IPS-NIHi7 (cell line): ENCODE data around the gene CD300LD.

Source experiments
- DNase-seq: peaks from one replicate; pipeline ENCODE4 v3.0.0; 2012; ENCODE audit warnings: mixed read lengths; ENCODE audit errors: extremely low spot score

The CD300LD gene

GRCh38 chr17:74543891-74544760 is 48.0 kb downstream of the CD300LD start:
- no peak for DNase-seq

DNA sequence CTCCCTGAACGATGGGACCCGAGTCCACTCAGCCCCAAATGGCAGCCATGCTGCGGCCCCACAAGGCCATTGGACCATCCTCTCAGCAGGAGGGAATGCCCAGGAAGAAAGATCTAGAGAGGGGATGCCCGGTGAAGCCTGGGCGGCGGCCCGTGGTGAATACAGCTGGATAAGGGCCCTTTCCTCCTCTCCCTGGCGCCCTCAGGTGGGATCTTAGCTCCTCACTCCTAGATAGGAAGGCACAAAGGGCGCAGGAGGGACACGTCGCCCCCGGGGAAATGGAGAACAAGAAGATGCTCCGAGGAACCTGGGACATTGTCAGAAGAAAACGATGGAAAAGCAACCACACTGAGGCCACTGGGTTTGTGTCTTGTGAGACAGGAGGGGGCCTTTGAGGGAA is 48.7 kb downstream of the CD300LD start:
- DNase-seq, result peak; percentile 50

- no peak for DNase-seq
Measured at GRCh38 chr17:74542727-74543383, 49.2 kb downstream of the CD300LD start.

- DNase-seq, result no peak
Measured at GRCh38 chr17:74542166-74542565, 49.9 kb downstream of the CD300LD start.

- DNase-seq, result no peak
Measured at GRCh38 chr17:74541176-74542111, 50.6 kb downstream of the CD300LD start.

DNA sequence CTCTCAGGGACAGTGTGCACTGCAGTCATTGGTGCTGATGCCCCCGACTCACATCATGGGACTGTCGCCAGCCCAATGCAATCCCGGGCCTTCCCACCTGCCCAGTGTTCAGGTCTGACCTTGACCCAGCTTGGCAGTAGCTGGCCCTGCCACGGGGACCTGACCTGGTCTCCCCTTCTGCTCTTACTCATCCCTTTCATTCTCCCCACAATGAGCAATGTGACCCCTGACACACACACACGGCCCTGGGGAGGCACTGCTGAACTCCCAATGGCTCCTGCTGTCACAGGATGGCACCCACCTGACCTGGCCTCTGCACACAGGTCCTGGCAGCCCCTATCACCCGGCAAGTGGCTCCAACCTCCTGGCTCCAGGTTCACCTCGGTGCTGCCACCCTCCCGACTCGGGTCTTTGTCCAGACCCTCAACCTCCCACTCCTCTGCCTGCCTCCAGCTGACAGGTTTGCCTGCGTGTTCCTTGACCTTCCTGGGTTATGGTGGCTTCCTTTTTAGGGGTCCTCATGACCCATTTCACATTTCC is 52.7 kb downstream of the CD300LD start:
- no peak for DNase-seq

DNA sequence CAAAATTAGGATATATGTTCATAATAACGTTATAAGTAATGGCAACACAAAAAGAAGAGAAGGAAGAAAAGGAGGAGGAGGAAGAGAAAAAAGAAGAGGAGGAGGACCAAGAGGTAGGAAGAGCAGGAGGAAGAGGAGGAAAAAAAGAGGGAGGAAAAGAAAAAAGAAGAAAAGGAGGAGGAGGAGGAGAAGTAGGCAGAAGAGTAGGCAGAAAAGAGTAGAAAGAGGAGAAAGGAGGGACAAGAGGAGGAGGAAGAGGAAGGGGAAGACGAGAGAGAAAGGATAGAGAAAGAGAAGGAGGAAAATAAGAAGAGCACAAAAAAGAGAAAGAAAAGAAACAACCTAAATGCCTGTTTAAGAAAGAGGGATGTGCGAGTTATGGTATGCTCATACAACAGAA is 55.2 kb downstream of the CD300LD start:
- DNase-seq, result no peak

DNA sequence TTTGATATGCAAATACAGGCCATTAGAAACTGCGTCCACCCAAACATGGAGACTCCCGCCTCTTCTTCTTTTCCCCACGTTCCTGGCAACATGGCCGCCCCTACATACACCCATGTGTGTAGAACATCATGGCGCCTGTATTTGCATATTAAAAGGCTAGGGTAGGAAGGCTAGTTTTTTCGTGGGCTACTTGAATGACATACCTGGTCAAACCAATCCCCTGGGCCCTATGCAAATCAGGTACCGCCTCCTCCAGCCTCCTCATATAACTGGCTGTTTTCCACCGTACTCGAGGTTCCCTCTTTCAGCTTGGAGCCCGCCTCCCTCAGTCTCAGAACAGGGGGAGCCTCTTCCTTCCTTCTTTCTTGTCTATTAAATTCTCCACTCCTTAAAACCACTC is 60.0 kb downstream of the CD300LD start:
- no peak for DNase-seq

DNA sequence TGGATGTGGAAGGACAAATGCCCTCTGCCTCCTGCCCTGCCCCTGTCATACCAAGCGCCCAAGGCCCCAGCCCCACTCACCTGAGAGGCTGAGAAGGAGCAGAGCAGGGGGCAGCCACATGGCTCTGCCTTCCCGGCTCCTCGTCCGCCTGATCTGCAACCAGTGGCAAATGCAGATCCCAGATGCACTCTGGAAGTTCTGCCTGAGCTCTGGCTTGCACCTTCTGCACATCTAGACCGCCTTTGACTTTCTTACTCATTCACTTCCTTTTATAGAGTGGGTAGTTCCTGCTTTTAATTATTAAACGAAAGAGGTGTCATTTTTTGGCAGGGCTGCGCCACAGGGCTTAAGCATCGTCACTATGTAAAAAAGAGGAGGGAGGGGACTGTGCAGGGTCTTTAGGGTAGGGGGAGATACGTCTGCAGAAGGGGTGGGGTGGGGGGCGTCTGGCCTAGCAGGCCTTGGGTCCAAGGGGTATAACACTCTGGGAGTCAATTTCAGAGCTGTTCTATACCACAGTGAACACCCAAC is 60.8 kb downstream of the CD300LD start, which contains the start of gene CD300LB:
Gene CD300LB, minus strand, starts transcription at position 245 of the 531 bp plus-strand sequence. Its CDS starts 125 bp downstream, at position 120.
- no peak for DNase-seq

GRCh38 chr17:74530831-74531150 is 61.3 kb downstream of the CD300LD start:
- no peak for DNase-seq
